ENCODE measurements around the gene SH3RF2.
"Not testable (repeated sequence)": the region's sequence is repeated elsewhere in the genome, so short reads cannot be mapped to it uniquely, and the experiment has no call there.

DNA sequence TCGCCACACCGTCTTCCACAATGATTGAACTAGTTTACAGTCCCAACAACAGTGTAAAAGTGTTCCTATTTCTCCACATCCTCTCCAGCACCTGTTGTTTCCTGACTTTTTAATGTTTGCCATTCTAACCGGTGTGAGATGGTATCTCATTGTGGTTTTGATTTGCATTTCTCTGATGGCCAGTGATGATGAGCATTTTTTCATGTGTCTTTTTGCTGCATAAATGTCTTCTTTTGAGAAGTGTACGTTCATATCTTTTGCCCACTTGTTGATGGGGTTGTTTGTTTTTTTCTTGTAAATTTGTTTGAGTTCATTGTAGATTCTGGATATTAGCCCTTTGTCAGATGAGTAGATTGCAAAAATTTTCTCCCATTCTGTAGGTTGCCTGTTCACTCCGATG is 74.1 kb downstream of the SH3RF2 start:
- not testable (repeated sequence) for TF ChIP-seq POLR2A (IDR thresholded peaks at IDR 0.05)
- TF ChIP-seq, protein P1, sequence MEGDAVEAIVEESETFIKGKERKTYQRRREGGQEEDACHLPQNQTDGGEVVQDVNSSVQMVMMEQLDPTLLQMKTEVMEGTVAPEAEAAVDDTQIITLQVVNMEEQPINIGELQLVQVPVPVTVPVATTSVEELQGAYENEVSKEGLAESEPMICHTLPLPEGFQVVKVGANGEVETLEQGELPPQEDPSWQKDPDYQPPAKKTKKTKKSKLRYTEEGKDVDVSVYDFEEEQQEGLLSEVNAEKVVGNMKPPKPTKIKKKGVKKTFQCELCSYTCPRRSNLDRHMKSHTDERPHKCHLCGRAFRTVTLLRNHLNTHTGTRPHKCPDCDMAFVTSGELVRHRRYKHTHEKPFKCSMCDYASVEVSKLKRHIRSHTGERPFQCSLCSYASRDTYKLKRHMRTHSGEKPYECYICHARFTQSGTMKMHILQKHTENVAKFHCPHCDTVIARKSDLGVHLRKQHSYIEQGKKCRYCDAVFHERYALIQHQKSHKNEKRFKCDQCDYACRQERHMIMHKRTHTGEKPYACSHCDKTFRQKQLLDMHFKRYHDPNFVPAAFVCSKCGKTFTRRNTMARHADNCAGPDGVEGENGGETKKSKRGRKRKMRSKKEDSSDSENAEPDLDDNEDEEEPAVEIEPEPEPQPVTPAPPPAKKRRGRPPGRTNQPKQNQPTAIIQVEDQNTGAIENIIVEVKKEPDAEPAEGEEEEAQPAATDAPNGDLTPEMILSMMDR (IDR thresholded peaks at IDR 0.05 in 4 of 5, conservative IDR thresholded peaks at IDR 0.05 in 1 of 5) = not testable (repeated sequence)
